ENCODE data around the gene GSDME.

Gene GSDME

DNA sequence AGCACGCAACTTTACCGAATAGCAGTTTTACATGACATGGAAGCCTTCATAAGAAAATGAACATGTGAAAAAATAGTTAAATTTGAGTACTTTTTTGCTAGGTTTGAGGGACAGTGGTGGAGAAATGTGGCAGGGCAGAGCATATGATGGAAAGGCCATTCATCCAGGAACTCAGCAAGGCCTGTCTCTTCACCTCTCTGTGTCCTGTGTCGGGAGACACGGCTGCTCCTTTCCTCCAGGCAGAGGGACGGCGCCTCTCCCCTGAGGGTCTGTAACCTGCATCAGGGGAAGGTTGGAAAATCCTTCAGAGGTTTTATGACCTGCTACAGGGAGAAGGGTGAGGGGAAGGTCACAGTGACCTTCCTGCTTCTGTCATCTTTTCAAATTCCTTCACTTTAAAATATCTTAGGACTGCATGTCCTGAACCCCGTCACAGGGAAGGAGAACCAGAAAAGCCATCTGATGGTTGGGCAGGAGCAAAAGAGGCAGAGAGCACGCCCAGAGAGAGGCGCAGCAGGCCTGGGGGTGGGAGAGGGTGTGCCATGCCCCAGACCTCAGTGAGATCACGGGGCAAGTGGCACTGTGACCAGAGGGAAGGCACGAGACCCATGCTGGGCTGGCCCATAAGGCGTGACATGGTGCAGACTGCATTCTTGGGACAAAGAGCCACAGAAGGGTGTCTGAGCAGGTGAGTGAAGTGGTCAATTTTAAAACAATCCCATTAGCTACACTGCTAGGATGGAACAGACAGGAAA is 44.0 kb downstream of the GSDME start:
- no peak for DNase-seq (ENCODE audit: low read depth)
- no peak overlapping the region for H3K4me3 ChIP-seq (ENCODE audit: low read length)
- TF ChIP-seq CTCF (conservative IDR thresholded peaks at IDR 0.05; ENCODE audit: low read depth, low read length): no peak

GRCh38 chr7:24709585-24710360 is 47.5 kb downstream of the GSDME start:
- TF ChIP-seq CTCF (conservative IDR thresholded peaks at IDR 0.05; ENCODE audit: low read depth, low read length): no peak
- DNase-seq (ENCODE audit: low read depth): no peak
- no peak overlapping the region for H3K4me3 ChIP-seq (ENCODE audit: low read length)

GRCh38 chr7:24709051-24709450 is 48.2 kb downstream of the GSDME start:
- no peak overlapping the region for H3K4me3 ChIP-seq (ENCODE audit: low read length)
- DNase-seq (ENCODE audit: low read depth): no peak
- no peak for TF ChIP-seq CTCF (conservative IDR thresholded peaks at IDR 0.05; ENCODE audit: low read depth, low read length)

GRCh38 chr7:24707988-24708615 is 49.2 kb downstream of the GSDME start:
- DNase-seq (ENCODE audit: low read depth): no peak
- no peak for TF ChIP-seq CTCF (conservative IDR thresholded peaks at IDR 0.05; ENCODE audit: low read depth, low read length)
- H3K4me3 ChIP-seq (ENCODE audit: low read length): no peak overlapping the region

DNA sequence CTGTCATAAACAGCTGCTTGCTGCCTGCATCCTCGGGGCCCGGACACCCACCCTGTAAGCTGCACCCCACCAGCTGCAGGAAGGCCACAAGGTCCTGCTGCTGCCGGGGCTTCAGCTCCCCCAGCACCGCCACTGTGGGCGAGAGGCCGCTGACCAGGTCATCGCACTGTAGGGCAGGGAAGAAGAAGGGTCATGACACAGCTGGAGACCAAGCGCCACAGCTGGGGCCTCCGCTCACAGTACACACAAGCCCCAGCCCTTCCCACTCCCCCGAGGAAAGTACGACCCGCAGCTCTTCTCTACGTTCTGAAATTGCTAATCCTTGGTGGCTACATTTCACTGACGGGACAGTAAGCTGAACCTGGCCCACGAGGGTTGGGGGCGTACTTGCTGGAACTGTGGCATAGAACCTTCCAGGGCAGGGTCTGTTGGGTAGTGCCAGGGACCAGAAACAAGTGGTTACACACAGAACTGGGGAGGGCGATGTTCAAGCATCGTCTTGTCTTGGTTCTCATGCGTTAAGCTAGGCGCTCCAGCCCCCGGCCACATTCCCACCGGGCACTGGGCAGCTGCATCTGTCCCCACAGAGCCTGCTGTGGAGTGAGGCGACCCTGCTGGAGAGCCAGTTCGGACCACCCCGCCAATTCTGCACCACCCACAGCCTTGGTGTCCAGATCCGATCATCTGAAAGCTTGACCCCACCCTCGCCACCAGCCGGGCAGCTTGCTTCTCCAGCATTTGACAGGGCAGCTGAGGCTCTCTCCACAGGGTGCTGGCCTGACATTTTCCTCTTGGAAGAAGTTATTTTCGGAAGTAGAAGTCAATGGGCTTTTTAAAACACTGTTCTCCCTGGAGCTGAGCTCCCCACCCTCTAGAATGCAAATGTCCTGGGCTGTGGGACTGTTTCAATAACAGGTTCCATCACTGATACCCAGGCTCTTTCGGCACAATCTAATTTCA is 50.8 kb downstream of the GSDME start:
- no peak overlapping the region for H3K4me3 ChIP-seq (ENCODE audit: low read length)
- no peak for DNase-seq (ENCODE audit: low read depth)
- TF ChIP-seq CTCF (conservative IDR thresholded peaks at IDR 0.05; ENCODE audit: low read depth, low read length): no peak

GRCh38 chr7:24705461-24705954 is 51.8 kb downstream of the GSDME start:
- no peak overlapping the region for H3K4me3 ChIP-seq (ENCODE audit: low read length)
- TF ChIP-seq CTCF (conservative IDR thresholded peaks at IDR 0.05; ENCODE audit: low read depth, low read length): no peak
- no peak for DNase-seq (ENCODE audit: low read depth)

Data from retinal pigment epithelial cell (primary cell).